Measurements from ENCODE around the gene GIPC1. TPM values are rescaled to one million over a fixed set of nuclear protein-coding genes. Genes with fewer than 3 reads are reported as not detected.

GIPC1 gene
- total and polyA plus RNA-seq, 9 of the 15 experiments (the other 6 are each of a cell fraction or from before 2014, with no cell fraction given), result 0.49 to 54.7 (median 24.8) TPM

DNA sequence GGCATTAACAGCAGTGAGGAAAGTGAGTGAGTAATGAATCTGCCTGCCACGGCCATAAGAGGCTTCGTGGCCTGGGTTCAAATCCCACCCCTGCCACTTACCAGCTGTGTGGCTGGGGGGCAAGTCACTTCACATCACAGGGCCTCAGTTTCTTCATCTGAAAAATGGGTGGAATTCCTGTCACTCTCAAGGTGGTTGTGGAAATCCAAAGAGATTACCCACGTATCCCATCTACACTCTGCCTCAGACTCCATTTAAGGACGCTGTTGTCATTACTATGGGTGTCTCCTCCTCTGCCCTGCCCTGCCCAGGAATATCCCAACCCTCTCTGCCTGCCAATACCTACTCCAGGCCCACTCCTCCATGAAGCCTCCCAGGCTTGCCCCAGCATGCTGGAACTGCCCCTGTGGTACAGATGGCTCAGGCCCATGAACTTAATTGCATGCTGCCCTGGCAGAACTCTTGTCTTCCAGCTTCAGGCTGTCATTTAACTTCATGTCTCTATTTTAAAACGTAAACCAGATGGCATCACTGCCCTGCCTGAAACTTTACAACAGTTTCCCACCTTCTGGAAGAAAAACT, 3.1 kb downstream of the GIPC1 start (continued):
- TF ChIP-seq ZNF830 (CRISPR knock-in tag; IDR thresholded peaks at IDR 0.05) (no peak), GATAD2A (IDR thresholded peaks at IDR 0.05) (no peak), ZKSCAN8 (CRISPR knock-in tag; IDR thresholded peaks at IDR 0.05) (no peak)

DNA sequence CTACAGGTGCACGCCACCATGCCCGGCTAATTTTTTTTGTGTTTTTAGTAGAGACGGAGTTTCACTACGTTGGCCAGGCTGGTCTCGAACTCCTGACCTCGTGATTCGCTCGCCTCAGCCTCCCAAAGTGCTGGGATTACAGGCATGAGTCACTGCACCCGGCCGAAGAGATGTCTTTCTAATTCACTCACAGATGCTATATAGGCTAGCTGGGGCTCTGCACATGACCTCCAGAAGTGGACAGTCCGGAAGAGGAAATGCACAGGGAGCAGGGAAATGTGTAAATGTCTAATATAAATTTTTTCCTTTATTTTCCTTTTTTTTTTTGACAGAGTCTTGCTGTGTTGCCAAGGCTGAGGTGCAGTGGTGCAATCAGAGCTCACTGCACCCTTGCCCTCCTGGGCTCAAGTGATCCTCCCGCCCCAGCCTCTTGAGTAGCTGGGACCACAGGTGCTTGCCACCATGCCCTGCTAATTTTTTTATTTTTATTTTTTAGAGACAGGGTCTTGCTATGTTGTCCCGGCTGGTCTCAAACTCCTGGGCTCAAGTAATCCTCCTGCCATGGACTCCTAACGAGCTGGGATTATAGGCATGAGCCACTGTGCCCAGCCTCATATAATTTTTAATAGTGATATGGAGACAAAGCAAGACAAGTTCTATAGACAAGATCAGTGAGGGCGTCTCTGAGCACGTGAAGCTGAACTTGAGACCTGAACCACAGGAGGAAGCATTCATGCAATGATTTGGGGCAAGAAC, 8.4 kb downstream of the GIPC1 start:
- Histone ChIP-seq H3K9me3 (replicated peaks; ENCODE audit: control insufficient read depth, insufficient read depth, low read depth, low read length) (no peaks in the 10 kb centered on the region), H2AFZ (ENCODE audit: low read depth, low read length) (no peak overlapping the region), H3K9ac (ENCODE audit: insufficient read depth in 1 of 2, low read depth in 2 of 2, low read length in 2 of 2) (no peak overlapping the region), H3K4me1 (replicated peaks in 1 of 2; ENCODE audit: control insufficient read depth in 2 of 2, insufficient read depth in 2 of 2, low read length in 2 of 2) (peaks cover under 1 to 2% of the 10 kb centered on the region in 2 experiments; a peak in 3 of 5 replicates), H3K36me3 (ENCODE audit: control insufficient read depth, insufficient read depth, low read length) (peaks cover 17% of the 10 kb centered on the region; the same call in 1 of the 3 replicates), H3K4me2 (ENCODE audit: insufficient read depth, low read length) (no peak overlapping the region), H3K9me1 (ENCODE audit: control insufficient read depth, insufficient read depth, low read length) (no peaks in the 10 kb centered on the region), H3K79me2 (ENCODE audit: control insufficient read depth, insufficient read depth, low read length) (no peaks in the 10 kb centered on the region), H3K4me3 (no peak overlapping the region), H3K27me3 (ENCODE audit: control insufficient read depth in 2 of 2, insufficient read depth in 2 of 2, low read length in 2 of 2) (no peaks in the 10 kb centered on the region), H4K20me1 (replicated peaks; ENCODE audit: control insufficient read depth, insufficient read depth, low read length) (no peaks in the 10 kb centered on the region), H3K27ac (ENCODE audit: extremely low read depth, low read depth, low read length) (no peak overlapping the region)
- FAIRE-seq, result no peak
- ATAC-seq, result no peak
- BruUV-seq (replicated peaks), result no TSS peak
- 70% methylated on average over 16 of the region's 16 CpGs for WGBS (ENCODE audit: insufficient coverage, low coverage, missing lambda C conversion rate)
- ChIA-PET POLR2A (interaction anchor here (0.6 to 1.0 kb wide), 2 partner anchors 18 to 26 kb away, joined by 3 read pairs; no protein-coding TSS in a partner anchor), CTCF (ENCODE audit: low intra/inter-chr PET ratio) (interaction anchor here (0.6 to 1.8 kb wide), 5 partner anchors 54 to 373 kb away, joined by 4 to 10 read pairs (median 4); partner anchors contain the start of gene ASF1B)
- TF ChIP-seq CXXC5 (CRISPR knock-in tag; IDR thresholded peaks at IDR 0.05) (no peak), GATAD2B (IDR thresholded peaks at IDR 0.05; ENCODE audit: borderline replicate concordance) (no peak), ZNF121 (CRISPR knock-in tag; conservative IDR thresholded peaks at IDR 0.05) (peak; percentile 75), SFPQ (IDR thresholded peaks at IDR 0.05; ENCODE audit: low read depth, low read length) (no peak)
- in situ Hi-C loops (cut with MboI) (loop anchor here (10.0 kb wide), 1 partner anchor 613 kb away; the partner anchor contains the start of gene NANOS3), intact Hi-C loops (cut with micrococcal nuclease) (loop anchor here (5.0 to 10.0 kb wide), 3 partner anchors 123 to 350 kb away; partner anchors contain the start of gene ASF1B)
- no peak for DNase-seq (ENCODE audit: extremely low read depth in 1 of 4, low spot score in 3 of 4)

All from K562 (cell line).